GM12801 (cell line): Measurements from ENCODE around the gene GRK5.

Source experiments
- TF ChIP-seq, protein P1 (sequence below): IDR thresholded peaks from one replicate; pipeline ENCODE4 v1.5.1; 2011; ENCODE audit warnings: control low read depth; ENCODE audit not compliant: insufficient read length; ENCODE audit errors: extremely low read depth

The GRK5 gene

GRCh38 chr10:119497243-119497642, 289.9 kb downstream of the GRK5 start:
- TF ChIP-seq, protein P1, sequence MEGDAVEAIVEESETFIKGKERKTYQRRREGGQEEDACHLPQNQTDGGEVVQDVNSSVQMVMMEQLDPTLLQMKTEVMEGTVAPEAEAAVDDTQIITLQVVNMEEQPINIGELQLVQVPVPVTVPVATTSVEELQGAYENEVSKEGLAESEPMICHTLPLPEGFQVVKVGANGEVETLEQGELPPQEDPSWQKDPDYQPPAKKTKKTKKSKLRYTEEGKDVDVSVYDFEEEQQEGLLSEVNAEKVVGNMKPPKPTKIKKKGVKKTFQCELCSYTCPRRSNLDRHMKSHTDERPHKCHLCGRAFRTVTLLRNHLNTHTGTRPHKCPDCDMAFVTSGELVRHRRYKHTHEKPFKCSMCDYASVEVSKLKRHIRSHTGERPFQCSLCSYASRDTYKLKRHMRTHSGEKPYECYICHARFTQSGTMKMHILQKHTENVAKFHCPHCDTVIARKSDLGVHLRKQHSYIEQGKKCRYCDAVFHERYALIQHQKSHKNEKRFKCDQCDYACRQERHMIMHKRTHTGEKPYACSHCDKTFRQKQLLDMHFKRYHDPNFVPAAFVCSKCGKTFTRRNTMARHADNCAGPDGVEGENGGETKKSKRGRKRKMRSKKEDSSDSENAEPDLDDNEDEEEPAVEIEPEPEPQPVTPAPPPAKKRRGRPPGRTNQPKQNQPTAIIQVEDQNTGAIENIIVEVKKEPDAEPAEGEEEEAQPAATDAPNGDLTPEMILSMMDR: no peak

GRCh38 chr10:119498889-119499676, 291.7 kb downstream of the GRK5 start:
- TF ChIP-seq, protein P1: no peak

DNA sequence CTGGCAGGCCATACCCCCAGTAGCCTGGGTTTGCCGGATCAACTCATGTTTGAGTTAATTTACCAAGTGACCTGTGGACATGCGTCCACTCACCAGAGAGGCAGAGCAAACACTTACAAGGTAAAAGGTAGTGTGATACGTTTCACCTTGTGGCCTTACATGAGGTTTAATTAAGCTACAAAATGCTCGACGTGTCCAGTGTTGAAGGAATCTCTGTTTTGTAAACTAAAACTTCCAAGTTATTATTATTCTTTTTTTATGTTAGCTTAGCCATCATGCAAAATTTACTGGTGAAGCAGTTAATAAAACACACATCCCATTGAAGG, 292.3 kb downstream of the GRK5 start:
- TF ChIP-seq, protein P1: no peak

GRCh38 chr10:119500123-119500795, 292.9 kb downstream of the GRK5 start:
- TF ChIP-seq, protein P1: no peak

DNA sequence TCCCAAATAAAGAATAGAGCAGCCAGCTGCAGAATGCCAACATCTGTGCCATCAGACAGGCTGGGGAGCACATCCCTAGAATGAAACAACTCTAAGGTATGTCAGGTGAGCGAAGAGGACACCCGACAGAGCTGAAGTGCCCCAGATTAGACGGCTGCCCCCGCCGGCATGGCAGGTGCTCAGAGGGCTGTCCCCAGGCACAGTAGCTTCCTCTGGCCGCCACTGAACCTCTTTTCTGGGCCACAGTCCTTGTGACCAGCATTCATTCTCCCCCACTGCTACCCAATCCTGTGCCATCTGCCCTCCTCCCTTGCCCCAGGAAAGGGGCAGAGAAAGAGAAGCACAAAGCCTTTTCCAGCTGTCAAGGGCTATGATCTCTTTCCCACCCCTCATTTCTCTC, 293.4 kb downstream of the GRK5 start:
- TF ChIP-seq, protein P1: no peak

GRCh38 chr10:119501690-119502089, 294.3 kb downstream of the GRK5 start:
- TF ChIP-seq, protein P1: no peak

GRCh38 chr10:119502209-119502608, 294.8 kb downstream of the GRK5 start:
- TF ChIP-seq, protein P1: no peak
